ENCODE results near the gene ABCG1. TPM values are rescaled to one million over a fixed set of nuclear protein-coding genes. Genes with fewer than 3 reads are reported as not detected.

The ABCG1 gene
- total RNA-seq, 2 experiments from 2014 or later: 9.8 to 11.1 TPM

- H3K27ac Mint-ChIP-seq: no peak overlapping the region
- no peak overlapping the region for H3K4me3 Mint-ChIP-seq
- DNase-seq: no peak
- no peaks in the 10 kb centered on the region for H3K9me3 Mint-ChIP-seq
- no peaks in the 10 kb centered on the region for H3K27me3 Mint-ChIP-seq
- no peaks in the 10 kb centered on the region for H3K36me3 Mint-ChIP-seq
- H3K4me1 Mint-ChIP-seq: peaks cover 53% of the 10 kb centered on the region
These were observed 21.0 kb downstream of the ABCG1 start for GRCh38 chr21:42239973-42240372.

DNA sequence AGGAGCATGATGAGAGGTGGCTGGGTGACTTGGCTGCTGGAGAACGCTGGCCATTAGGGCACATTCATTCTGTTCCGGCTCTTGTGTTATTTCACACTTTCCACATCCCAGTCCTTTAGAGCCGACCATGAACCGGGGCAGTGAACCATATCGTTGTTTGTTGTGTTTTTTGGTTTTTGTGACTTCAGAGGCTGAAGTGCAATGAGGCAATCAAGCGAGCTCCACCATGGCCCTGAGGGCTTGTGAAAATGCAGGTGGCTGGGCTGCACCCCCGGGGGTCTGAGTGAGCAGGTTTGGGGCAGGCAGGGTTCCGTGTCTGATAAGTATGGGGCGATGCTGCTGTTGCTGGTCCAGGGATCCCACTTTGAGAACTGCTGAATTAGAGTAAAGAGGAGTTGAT is 23.7 kb downstream of the ABCG1 start:
- peaks cover 35% of the 10 kb centered on the region for H3K4me1 Mint-ChIP-seq
- H3K9me3 Mint-ChIP-seq: no peaks in the 10 kb centered on the region
- no peak overlapping the region for H3K4me3 Mint-ChIP-seq
- no peak overlapping the region for H3K27ac Mint-ChIP-seq
- no peak for DNase-seq
- peaks cover 1% of the 10 kb centered on the region for H3K36me3 Mint-ChIP-seq
- no peaks in the 10 kb centered on the region for H3K27me3 Mint-ChIP-seq

DNA sequence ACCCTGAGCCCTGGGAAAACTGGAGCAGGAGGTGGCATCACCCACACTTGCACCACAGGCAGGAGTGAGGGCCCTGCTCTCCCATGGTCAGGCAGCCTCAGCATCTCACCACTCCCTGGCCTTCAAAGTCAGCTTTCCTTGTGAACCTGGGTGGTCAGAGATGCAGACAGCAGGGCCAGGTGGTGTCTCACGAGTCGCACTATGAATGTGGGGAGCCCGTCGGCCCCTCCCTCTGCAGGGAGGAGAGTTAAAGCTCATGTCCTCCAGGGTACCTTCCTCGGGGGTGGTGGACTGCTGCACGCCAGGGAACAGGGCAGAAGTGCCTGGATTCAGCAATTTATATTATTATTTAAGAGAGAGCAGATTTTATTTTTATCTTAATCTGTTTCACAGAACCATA is 24.1 kb downstream of the ABCG1 start:
- DNase-seq: no peak

GRCh38 chr21:42245331-42246193 is 26.6 kb downstream of the ABCG1 start:
- no peaks in the 10 kb centered on the region for H3K27me3 Mint-ChIP-seq
- no peak for DNase-seq
- no peaks in the 10 kb centered on the region for H3K9me3 Mint-ChIP-seq
- no peak overlapping the region for H3K27ac Mint-ChIP-seq
- no peak overlapping the region for H3K4me3 Mint-ChIP-seq
- peaks cover 6% of the 10 kb centered on the region for H3K36me3 Mint-ChIP-seq
- H3K4me1 Mint-ChIP-seq: peaks cover 20% of the 10 kb centered on the region

More for the DNA sequence above, 24.1 kb downstream of the ABCG1 start:
- Mint-ChIP-seq H3K27me3 (no peaks in the 10 kb centered on the region), H3K36me3 (peaks cover 5% of the 10 kb centered on the region), H3K9me3 (no peaks in the 10 kb centered on the region), H3K4me1 (peaks cover 30% of the 10 kb centered on the region), H3K27ac (no peak overlapping the region), H3K4me3 (no peak overlapping the region)

DNA sequence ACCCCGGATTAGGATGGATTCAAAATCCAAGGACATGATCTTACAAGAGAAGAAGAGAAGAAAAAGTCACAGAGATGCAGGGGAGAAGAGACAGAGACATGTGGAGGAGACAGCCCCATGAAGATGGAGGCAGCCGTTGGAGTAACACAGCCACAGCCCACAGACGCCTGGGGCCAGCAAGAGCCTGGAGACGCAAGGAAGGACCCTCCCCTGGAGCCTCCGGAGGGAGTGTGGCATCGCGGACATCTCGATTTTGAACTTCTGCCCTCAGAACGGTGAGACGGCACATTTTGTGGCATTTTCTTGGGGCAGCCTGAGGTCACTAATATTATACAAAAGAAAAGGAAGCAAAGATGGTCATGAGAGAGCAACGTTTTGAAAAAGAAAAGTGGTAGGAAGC is 28.8 kb downstream of the ABCG1 start:
- no peak overlapping the region for H3K27ac Mint-ChIP-seq
- H3K4me3 Mint-ChIP-seq: no peak overlapping the region
- peaks cover 6% of the 10 kb centered on the region for H3K36me3 Mint-ChIP-seq
- H3K9me3 Mint-ChIP-seq: no peaks in the 10 kb centered on the region
- DNase-seq: no peak
- H3K4me1 Mint-ChIP-seq: peaks cover 15% of the 10 kb centered on the region
- no peaks in the 10 kb centered on the region for H3K27me3 Mint-ChIP-seq

GRCh38 chr21:42248241-42248640 is 29.3 kb downstream of the ABCG1 start:
- no peak overlapping the region for H3K4me3 Mint-ChIP-seq
- H3K9me3 Mint-ChIP-seq: no peaks in the 10 kb centered on the region
- no peak overlapping the region for H3K27ac Mint-ChIP-seq
- no peak for DNase-seq
- peaks cover 16% of the 10 kb centered on the region for H3K4me1 Mint-ChIP-seq
- H3K27me3 Mint-ChIP-seq: no peaks in the 10 kb centered on the region
- peaks cover 6% of the 10 kb centered on the region for H3K36me3 Mint-ChIP-seq

DNA sequence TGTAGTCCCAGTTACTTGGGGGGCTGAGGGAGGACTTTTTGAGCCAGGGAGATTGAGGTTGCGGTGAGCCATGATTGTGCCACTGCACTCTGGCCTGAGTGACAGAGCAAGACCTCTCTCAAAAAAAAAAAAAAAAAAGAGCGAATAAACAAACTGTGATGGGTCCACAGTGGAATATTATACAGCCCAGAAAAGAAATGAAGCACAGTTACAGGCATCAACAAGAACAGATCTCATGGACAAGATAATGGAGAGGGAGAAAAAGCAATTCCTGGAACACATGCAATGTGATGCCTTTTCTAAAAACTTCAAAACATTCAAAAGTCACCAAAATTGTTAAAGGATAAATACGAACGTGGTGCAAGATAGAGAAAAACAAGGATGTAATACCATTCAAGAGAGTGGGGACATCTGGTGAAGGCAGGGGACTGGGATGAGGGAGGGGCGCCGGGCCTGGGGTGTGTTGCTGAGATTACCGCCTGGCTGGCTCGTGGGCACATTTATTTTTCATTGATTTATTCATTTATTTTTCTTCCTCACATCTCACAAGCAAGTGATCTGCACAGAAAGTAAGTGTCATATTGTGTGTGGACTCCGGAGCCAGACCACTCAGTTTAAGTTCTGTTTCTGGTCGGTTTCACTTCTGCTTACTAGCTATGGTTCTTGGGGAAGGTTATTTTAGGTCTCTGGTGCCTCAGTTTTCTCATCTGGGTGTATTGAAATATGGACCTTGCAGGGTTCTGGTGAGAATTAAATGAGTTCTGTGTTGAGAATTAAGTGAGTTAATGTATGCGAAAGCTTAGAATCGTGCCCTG is 30.1 kb downstream of the ABCG1 start:
- no peak overlapping the region for H3K27ac Mint-ChIP-seq
- H3K4me3 Mint-ChIP-seq: no peak overlapping the region
- no peaks in the 10 kb centered on the region for H3K9me3 Mint-ChIP-seq
- no peak for DNase-seq
- no peaks in the 10 kb centered on the region for H3K27me3 Mint-ChIP-seq
- peaks cover 22% of the 10 kb centered on the region for H3K4me1 Mint-ChIP-seq
- H3K36me3 Mint-ChIP-seq: peaks cover 6% of the 10 kb centered on the region

- H3K9me3 Mint-ChIP-seq: no peaks in the 10 kb centered on the region
These were observed 31.8 kb downstream of the ABCG1 start for GRCh38 chr21:42250422-42251403.

DNA sequence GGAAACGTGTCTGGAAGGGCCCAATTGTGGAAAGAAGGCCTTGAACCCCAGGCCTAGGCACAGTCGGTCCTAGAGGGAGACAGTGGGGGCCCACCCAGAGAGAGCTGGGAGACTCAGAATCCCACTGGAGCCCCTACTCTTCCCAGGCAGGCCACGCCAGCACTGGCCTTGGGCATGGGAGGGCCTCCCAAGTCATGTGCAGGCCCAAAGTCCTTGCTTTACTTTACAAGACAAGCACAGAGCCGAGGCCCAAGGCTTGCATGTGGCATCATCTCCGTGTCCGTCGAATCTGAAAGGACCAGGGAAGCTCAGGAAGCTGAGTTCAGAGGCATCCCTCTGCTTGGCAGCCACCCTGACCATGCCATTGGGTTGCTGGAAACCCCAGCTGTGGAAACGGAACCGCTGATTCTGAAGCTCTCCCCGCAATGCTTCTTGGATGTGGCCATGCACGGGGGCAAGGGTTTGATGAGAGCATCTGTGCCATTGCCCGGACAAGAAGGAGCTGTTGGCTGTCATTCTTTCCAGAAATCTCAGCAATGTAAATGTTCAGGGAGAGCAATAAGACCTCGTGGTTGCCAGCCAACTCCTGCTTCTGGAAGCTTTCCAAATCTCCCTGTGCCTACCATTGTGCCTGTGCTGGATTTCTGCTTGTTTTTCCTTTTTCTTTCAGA is 32.8 kb downstream of the ABCG1 start:
- no peak for DNase-seq
- Mint-ChIP-seq H3K9me3 (no peaks in the 10 kb centered on the region), H3K27ac (no peak overlapping the region), H3K4me3 (no peak overlapping the region), H3K27me3 (no peaks in the 10 kb centered on the region), H3K36me3 (peaks cover 6% of the 10 kb centered on the region), H3K4me1 (peaks cover 29% of the 10 kb centered on the region)

More at GRCh38 chr21:42250422-42251403, 31.8 kb downstream of the ABCG1 start:
- DNase-seq: no peak
- no peak overlapping the region for H3K27ac Mint-ChIP-seq
- H3K4me1 Mint-ChIP-seq: peaks cover 28% of the 10 kb centered on the region
- no peaks in the 10 kb centered on the region for H3K27me3 Mint-ChIP-seq
- no peak overlapping the region for H3K4me3 Mint-ChIP-seq
- peaks cover 6% of the 10 kb centered on the region for H3K36me3 Mint-ChIP-seq

DNA sequence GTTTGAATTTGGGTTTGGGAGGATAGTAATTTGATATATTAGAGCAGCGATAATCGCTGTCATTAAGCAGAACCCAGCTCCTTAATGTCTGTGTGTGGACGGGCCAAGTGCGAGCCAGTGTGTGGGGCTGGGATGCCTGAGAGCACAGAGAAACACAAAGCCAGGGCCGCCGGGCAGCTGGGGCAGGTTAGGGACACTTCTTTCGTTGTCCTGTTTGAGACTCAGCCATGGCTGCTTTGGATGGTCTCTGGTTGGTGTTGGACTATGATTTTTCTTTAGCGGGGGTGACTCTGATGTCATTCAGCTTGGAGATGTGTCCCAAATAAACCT is 33.4 kb downstream of the ABCG1 start:
- Mint-ChIP-seq H3K9me3 (no peaks in the 10 kb centered on the region), H3K4me3 (no peak overlapping the region), H3K27me3 (no peaks in the 10 kb centered on the region), H3K36me3 (peaks cover 6% of the 10 kb centered on the region), H3K4me1 (peaks cover 29% of the 10 kb centered on the region), H3K27ac (no peak overlapping the region)
- DNase-seq: no peak

- H3K9me3 Mint-ChIP-seq: no peaks in the 10 kb centered on the region
- no peak overlapping the region for H3K4me3 Mint-ChIP-seq
- H3K36me3 Mint-ChIP-seq: peaks cover 3% of the 10 kb centered on the region
- no peak for DNase-seq
- H3K27me3 Mint-ChIP-seq: no peaks in the 10 kb centered on the region
- peaks cover 26% of the 10 kb centered on the region for H3K4me1 Mint-ChIP-seq
- H3K27ac Mint-ChIP-seq: no peak overlapping the region
These were observed 33.9 kb downstream of the ABCG1 start for GRCh38 chr21:42252778-42253340.

- H3K4me1 Mint-ChIP-seq: peaks cover 30% of the 10 kb centered on the region
- H3K4me3 Mint-ChIP-seq: no peak overlapping the region
- no peak overlapping the region for H3K27ac Mint-ChIP-seq
- no peaks in the 10 kb centered on the region for H3K9me3 Mint-ChIP-seq
- no peaks in the 10 kb centered on the region for H3K27me3 Mint-ChIP-seq
- no peak for DNase-seq
- H3K36me3 Mint-ChIP-seq: no peaks in the 10 kb centered on the region
These were observed 34.5 kb downstream of the ABCG1 start for GRCh38 chr21:42253466-42253865.

DNA sequence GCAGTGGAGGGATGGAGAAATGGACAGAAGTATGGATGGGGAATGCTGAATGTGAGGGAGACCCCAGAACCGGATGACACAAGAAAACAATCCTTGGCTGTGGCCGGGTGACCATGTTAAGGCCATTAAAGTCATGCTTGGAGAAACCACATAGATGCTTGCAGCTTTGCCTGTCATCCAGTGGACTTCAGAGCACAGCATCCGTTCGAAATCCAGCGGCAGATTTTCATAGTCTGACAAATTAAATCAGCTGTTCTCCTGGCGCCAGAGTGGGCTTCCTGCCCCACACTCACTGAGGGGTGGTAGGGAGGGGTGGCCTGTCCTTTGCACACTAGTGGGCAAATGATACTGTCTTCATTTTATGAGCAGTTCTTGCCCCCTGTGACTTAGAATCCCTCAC is 35.1 kb downstream of the ABCG1 start:
- Mint-ChIP-seq H3K27me3 (no peaks in the 10 kb centered on the region), H3K4me3 (no peak overlapping the region), H3K27ac (no peak overlapping the region), H3K4me1 (peaks cover 30% of the 10 kb centered on the region), H3K9me3 (no peaks in the 10 kb centered on the region), H3K36me3 (no peaks in the 10 kb centered on the region)
- DNase-seq: no peak
